Fibroblast of skin of left quadriceps (primary cell): ENCODE results near the gene GADL1.

Experiments
- DNase-seq, 2 experiments: peaks; one replicate each; pipeline ENCODE4 v3.0.0-alpha.2; 2013; ENCODE audit warnings: low read depth in 2 of 2

The GADL1 gene

DNA sequence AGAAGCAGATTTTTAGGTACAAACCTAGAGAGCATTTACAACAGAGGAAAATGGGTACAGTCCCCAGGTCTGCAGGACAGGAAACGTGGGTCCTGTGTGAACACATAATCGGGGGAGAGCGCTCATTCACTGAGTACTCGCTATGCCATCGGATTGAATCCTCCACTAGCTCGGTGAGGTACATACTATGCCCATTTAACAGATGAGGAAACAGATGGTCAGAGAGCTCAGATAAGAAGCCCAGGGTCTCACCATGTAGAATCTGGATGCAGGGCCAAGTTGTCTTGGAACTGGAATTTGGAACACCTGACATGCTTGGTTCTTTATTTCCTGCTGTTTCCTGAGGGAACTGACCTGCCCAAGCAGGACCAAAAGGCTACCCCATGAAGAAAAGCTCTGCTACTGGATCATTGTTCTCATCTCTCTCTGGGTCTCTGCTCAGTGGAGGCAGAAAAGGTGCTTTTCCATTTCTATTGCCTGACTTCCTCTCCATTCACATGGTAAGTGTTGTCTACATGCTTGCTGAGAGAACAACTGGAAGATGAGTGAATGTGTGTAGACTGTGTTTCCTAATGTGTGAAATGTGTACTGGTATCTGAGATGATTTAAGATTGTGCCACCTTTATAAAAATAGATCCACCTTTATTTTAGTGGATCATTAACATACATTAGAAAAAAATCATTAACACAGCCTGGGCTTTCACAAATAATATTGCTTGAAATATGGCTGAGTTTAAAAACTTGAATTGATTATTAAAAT is 199.0 kb downstream of the GADL1 start:
- DNase-seq: no peak

DNA sequence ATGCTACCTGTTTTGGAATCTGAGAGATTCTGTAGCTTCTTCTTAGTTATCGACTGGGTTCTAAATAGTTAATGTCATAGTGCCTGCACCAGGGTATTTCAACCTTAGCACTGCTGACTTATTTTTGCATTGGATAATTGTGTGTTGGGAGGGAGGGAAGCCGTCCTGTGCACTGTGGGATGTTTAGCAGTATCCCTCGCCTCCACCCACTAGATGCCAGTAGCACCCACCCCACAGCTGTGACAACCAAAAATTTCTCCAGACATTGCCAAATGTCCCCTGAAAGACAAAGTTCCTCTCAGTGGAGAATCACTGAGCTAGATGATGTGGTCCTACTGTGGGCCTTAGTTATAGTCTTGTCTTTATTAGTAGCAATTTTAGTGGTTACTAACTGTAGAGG is 199.8 kb downstream of the GADL1 start:
- DNase-seq: no peak

DNA sequence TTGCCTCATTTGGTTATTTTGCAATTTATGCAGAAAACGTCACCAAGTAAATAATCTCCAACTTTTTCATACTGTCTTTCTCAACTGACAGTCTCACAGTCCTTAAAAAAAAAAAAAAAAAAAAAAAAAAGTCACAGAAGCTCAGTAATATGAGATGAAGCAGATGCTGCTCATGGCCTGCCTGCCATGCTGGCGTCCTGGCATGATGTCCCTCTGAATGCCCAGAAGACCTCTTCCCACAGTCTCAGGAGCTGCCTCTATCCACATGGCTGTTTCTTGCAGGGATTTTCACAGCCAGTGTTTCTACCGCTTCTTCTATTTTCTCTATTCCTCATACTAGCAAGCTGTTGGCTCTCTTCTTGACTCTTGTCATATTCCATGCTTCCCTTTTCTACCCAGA is 200.3 kb downstream of the GADL1 start:
- DNase-seq: no peak

DNA sequence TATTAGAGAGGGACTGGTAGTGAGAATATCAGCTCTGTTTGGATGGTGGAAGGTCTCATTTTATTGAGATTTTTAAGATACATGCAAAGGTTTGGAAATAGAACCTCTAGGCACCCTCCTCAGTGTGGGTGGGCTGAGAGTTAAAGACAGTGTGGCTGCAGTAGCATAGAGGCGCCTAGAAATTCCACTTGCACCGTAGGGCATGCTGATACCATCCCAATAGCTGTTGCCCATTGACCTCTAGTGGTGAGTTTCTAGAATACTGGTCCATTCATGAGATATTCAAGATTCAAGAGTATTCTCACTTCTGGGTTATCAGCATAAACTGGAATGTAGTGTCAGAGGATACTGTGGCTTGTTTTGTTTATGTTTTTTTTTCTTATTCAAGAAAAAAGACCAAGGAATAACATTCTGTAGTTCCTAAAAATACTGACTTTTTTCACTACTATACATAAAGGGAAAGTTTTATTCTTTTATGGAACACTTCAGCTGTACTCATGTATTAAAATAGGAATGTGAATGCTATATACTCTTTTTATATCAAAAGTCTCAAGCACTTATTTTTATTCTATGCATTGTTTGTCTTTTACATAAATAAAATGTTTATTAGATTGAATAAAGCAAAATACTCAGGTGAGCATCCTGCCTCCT is 200.9 kb downstream of the GADL1 start:
- peak; percentile 49 to 51 for DNase-seq

DNA sequence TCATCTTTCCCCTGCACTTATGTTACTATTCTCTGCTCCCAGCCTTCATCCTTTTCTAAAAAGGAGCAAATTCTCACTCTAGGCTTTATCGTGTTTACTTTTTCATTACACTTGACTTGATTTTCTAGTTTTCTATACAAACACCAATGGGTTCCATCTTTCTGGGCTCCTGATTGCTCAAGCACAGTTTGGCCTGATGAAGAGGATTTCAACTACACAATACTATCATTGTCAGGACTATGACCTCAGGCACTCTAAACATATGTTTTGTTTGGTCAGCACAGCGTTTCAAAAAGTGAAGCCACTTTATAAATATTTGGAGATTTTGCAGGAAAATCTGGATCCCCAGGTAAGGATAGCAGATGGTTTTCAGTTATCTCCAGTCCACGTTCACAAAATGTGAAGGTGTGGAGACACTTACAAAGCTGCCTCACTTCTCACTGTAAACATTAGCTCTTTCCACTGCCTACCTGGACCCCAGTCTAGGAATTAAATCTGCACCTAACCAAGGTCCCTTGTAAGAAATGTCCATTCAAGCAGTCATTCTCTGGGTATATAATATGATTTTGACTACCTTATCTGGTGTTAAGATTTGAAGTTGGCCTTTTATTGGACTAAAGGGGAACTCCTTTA is 201.8 kb downstream of the GADL1 start:
- DNase-seq: no peak

DNA sequence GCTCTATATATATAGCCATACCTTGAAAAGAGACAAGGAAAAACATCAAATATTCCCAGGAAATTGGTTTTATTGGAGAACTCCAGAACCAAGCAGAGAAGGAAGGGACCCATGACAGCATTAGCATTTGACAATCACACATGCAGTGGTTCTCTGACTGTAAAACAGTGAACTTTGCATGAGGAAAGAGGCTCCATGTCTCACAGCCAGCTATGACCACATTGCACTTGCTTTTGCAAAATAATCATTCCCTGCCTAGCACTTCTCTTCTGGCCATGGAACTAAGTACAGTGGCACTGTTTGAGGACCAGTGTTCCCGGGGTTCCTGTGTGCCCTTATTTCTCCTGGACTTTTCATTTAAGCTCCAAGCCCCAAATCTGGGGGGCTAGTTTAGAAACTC is 202.5 kb downstream of the GADL1 start:
- no peak for DNase-seq

DNA sequence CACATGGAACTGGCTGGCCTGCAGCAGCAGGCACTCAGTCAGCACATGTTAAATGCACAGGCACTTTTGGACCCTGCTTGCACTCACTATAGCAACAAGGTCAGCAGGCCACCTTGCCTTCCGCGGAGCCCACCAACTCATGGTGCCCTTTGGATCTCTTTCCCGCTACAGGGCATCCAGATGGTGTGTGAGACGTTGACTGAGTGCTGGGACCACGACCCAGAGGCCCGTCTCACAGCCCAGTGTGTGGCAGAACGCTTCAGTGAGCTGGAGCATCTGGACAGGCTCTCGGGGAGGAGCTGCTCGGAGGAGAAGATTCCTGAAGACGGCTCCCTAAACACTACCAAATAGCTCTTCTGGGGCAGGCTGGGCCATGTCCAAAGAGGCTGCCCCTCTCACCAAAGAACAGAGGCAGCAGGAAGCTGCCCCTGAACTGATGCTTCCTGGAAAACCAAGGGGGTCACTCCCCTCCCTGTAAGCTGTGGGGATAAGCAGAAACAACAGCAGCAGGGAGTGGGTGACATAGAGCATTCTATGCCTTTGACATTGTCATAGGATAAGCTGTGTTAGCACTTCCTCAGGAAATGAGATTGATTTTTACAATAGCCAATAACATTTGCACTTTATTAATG is 203.1 kb downstream of the GADL1 start:
- no peak for DNase-seq

DNA sequence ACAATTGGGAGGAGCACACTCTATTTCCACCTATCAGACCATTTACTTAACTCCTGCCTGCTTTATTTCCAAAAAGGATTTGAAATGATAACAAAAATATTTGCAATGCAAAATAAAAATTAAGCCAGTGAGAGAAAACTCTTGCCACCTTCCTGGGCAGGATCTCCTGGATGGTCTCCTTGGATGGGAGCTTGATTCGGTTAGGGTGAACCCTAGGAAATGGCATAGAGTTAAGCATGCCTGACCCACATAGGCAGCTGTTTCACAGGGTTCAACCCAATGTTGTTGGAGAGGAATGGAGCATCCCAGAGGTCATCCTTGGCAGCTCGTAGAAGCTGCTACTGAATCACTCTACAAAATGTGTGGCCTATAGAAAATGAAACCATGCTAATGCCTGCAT is 204.3 kb downstream of the GADL1 start:
- no peak for DNase-seq

DNA sequence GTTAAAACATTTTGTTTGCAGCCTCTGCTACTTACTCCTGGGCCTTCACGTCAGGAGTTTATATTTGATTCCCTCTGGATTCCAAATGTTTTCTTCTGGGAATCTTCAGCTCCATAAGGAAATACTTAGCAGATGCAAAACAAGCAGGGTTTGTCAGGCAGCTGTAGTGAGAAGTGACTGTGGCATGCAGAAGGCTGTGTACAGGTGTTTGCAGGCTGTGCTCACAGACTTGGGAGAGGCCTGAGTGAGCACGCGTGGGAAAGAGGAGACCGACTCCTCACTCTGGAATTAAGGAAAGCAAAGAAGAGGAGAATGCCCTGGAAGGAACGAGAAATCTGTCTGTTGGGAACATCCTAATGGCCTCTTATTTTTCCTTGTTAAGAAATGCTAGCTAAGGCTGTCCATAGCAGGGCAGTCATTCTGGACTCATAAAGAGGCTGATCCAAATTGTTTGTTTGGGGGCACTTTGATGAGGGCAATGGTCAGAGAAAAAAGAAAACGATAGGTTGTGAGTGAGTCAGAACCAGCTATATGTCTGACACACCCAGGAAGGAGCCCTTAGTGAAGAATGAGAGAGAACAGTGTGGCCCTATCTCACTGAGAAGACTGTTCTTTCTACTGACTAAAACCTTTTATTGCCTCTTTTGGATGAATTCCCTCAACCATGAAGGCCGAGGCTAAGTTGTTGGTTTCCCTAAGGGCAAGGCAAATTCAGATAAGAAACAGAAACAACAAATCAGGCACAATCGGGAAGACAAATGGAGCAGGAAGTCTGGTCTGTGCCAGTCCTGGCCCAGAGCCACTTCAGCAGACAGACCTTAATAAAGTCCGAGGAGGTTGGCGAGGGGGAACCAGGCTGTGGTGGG is 205.5 kb downstream of the GADL1 start:
- peak; percentile 37 to 41 for DNase-seq

DNA sequence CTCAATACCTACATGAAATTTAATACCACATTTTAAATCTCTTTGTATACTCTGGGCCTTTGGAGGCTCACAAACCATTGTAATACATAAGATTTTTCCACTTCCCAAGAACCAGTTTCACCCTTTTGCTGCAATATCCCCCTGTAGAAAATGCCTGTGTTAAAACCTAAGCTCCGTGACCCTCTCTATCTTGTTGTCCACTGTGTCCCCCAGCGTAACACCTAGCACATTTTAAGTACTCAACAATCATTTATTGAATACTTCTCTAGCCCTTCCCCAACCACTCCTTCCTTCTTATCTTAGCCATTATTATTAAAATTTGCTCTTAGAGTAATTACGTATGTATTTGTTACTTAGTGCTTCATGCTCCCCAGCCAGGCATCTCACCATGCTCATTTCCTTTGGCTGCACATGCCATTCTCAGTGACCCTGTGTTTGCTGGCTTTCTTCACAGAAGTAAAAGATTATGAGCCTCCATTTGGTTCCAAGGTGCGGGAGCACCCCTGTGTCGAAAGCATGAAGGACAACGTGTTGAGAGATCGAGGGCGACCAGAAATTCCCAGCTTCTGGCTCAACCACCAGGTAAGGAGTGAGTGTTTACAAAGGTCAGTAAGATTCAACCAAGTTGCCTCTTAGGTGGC is 206.4 kb downstream of the GADL1 start:
- DNase-seq: no peak

DNA sequence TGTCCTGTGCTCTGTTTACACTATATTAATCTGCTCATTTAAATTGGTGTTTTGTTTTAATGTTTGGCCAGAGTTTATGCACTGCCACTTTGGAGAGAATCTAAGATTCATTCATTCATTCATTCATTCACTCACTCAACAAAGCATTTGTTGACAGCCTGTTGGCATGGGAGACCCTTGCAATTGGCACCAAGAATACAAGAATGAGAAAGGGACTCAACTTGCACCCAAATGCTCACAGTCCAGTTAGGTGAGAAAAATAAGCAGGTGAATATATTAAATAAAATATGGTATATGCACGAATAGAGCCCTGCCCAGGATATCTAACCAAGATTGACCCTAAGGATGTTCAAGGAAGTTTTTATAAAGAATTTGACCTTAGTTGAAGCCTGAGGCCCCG is 207.7 kb downstream of the GADL1 start:
- DNase-seq: no peak

DNA sequence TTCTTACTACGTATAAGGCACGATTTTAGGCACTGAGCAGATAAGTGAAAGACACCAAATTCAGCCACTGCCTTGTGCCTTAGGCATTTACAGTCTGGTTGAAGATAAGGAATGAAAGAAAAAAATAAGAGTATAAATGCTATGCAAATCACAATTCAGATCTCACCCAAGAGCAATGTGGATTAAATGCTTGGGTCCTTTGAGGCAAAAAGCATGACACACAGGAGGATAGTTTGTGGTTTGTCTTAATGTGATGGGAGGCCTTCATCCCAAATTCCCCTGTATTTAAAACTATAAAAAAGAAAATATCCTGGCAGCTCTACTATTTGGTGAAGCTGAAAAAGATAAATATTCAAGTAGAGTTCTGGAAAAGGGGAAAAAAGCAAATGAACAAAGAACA is 208.3 kb downstream of the GADL1 start:
- DNase-seq: no peak

DNA sequence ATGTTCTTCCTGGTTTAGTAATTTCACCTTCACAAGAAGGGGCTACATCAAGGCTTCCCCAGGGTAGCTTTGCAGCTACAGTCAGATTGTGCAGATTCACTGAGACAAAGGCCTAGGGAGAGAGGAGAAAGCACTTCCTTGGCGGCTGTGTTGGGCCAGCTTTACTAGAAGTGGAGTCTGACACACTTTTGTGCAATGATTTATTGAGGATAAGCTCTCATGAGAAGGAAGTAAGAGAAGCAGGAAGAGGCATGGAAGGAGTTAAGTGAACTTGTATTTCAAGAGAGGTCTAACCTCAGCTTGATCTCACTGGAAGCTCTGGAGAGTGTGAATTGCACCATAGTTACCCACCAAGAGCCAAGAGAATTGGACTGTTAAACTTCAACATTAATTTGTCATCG is 209.2 kb downstream of the GADL1 start:
- no peak for DNase-seq

DNA sequence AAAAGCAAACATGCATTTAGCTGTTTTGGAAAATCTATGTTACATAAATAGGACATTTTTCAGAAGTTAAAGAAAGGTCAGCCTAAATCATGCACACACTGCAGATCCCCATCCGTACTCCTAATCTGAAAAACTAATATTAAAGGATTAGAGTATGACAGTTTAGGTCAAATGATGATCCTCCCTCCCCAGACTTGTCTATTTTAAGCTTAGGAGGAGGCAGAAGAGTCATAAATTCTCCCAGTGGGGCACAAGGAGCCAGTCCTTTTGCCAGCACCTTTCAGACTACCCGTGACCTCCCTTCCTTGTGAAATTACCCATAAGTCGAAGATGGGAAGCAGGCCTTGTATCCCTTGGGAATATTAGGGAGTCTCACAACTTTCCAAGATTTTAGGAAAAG is 210.1 kb downstream of the GADL1 start:
- no peak for DNase-seq

DNA sequence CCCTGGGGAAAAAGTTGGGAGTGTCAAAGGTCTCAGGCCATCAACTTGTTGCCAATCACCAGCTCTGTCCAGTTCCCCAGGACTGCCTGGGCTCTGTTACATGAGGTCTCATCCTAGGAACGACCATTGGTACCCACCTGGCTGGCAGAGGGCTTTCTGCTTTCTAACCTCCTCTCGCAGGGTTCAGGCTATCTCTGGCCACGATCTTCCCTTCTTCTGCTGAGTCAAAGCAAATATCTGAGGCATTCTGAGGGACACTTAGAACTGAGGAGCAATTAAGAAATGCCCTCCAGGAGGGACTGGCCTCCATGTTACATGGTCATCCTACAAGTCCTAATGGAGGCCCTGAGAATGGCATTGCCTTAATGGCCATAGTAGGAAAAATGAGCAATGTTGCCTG is 210.7 kb downstream of the GADL1 start:
- DNase-seq: no peak

DNA sequence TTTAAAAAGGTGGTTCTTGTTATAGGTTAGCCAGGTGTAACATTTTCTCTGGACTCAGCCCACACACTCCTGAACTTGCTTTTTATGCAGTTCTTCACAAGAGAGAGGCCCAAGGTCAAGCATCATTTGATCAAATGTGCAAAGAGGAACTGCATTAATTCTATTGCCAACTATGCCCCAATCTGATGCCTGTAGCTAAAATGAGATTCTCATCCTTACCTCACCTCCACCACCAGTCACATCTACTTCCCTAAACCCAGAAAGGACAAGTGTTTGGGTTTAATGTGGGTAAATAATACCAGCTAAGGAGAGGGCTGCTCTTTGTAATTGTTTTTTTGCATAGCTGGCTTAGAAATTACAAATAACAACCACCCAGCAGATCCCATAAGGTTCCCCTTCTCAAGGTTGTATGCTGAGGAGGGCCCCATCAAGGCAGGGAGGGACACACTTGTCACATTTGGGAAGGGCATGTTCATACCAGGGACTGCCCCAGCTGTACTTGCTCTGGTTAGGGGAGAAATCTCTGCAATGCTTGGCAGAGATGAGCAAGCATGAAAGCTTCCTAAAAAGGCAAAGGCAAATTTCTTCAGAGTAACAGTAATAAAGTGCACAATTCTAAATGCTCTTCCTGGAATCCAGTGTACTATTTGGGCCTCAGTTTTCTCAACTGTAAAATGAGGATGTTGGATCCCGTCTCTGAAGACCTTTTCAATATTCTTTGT is 211.9 kb downstream of the GADL1 start:
- no peak for DNase-seq

DNA sequence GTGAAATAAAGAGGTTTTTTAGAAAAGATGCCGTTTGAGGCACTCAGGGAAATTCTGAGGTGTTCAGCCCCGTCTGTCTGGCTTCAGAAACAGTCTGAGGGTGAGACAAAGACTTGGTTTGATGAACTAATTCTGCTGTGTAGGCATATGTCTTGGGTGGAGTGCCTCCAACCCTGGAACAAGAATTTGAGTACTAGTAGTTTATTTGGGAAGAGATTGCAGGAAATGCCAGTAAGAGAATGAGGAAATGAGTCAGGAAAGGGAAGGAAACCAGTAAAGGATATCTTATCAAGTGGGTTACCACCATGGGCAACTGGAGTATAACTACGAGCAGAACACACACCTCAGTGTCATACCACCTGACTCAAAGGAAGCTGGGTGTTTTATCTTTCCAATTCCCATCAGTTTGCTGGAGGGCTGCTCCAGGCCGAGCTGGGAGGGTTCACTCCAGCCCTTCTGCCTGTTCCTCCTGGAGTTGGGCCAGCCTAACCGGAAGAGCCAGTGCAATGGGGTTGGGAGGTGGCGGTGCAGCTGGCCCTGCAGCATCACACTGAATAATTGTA is 212.7 kb downstream of the GADL1 start:
- no peak for DNase-seq

DNA sequence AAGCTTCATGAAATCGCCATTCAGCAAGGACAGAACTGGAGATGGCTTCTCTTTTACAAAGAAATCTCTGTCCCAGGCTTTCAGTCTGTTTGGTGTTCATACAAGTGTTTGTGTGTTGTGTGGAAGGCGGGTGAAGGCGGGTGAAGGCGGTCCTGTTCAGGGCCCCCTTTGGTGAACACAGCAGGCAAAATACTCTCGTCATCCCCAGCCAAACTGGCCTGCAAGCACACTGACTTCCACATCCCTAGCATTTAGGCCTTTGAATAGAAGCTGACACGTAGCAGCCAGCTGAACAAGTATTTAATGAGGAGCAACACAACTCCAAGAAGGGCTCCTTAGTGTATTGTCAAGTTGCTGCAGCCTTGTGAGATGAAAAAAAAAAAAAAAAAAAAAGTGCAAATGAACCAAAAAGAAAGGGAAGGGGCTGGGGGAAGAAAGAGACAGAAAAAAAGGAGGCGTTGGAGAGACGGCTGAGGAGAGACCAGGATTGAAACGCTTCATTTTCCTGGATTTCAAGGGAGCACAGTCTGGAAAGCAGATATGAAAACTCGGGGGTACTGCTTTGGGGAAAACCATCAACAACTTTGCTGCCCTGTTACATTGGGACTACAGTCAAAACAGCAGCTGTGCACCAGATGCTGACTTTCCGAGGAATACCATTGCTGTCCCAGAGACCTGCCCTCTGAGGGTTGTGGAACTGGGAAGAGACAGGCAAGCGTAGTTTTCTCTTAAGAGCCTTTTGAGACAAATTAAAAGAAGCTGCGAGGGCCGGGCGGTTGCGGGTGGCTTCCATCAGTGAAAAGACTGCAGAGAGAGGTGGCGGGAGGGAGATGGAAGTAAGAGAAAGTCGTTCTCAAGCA is 213.4 kb downstream of the GADL1 start:
- DNase-seq: peak; percentile 83 to 86

DNA sequence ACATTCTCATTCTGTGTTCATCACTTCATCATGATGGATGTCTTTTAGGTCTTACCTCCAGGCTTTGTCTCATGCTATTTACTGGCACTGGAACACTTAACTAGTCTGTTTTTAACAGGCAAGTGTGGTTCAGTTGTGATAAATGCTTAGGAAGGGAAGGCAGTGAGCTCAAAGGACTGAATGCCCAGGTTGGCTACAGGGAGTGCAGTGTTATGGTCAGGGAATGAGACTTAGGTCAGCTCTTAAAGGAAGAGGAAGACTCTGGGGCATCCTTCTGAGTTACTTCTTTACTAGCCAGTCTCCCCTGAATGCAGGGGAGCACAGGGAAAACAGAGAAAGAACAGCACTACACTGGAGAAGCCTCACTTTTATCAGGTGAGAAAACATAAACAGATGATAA is 215.4 kb downstream of the GADL1 start:
- DNase-seq: no peak
